Measurements from ENCODE around the gene KIF4B.

GRCh38 chr5:154997746-154998145, 15.8 kb upstream of the KIF4B start:
- TF ChIP-seq POLR2AphosphoS5 (IDR thresholded peaks at IDR 0.05) = no peak
- no peak for TF ChIP-seq CTCF (IDR thresholded peaks at IDR 0.05)
- no peak for TF ChIP-seq POLR2A (IDR thresholded peaks at IDR 0.05)
- TF ChIP-seq EP300 (IDR thresholded peaks at IDR 0.05) = peak in 1 of 4 donors; percentile 28
